Activated CD4-positive, alpha-beta memory T cell treated with anti-CD3 and anti-CD28 coated beads, Interleukin-2, amount 10 ng/mL, durations not matched to agents 7 days and 5 days (primary cell): Measurements from ENCODE around the gene ZFAND6. TPM values are rescaled to one million over a fixed set of nuclear protein-coding genes. Genes with fewer than 3 reads are reported as not detected.
A peak's percentile ranks its signal among the peaks of the same experiment; 100 is the strongest.

ENCODE experiments used
- CTCF ChIA-PET: fragments of 350-600 bp; sonication (Branson Sonifier 250); formaldehyde crosslinking; loops from one replicate; lab custom pipeline; 2021; ENCODE audit warnings: antibody characterized with exemption, inconsistent platforms; lab: Charles Lee
- POLR2A ChIA-PET: fragments of 350-600 bp; sonication (Branson Sonifier 250); formaldehyde crosslinking; loops from one replicate; lab custom pipeline; 2021; ENCODE audit warnings: antibody characterized with exemption; lab: Charles Lee
- DNase-seq: peaks from one replicate; pipeline ENCODE4 v3.0.0-alpha.2; 2020
- H3K27ac Mint-ChIP-seq: one replicate; pipeline ENCODE4 v1.8.0; 2021; ENCODE audit warnings: mild to moderate bottlenecking, mixed read lengths
- H3K27me3 Mint-ChIP-seq: one replicate; pipeline ENCODE4 v1.8.0; 2021; ENCODE audit warnings: mixed read lengths
- H3K36me3 Mint-ChIP-seq: one replicate; pipeline ENCODE4 v1.8.0; 2021; ENCODE audit warnings: low read depth, mixed read lengths
- H3K4me1 Mint-ChIP-seq: one replicate; pipeline ENCODE4 v1.8.0; 2021; ENCODE audit warnings: mixed read lengths
- H3K4me3 Mint-ChIP-seq: one replicate; pipeline ENCODE4 v1.8.0; 2021; ENCODE audit warnings: mild to moderate bottlenecking, mixed read lengths
- H3K9me3 Mint-ChIP-seq: one replicate; pipeline ENCODE4 v1.8.0; 2021; ENCODE audit warnings: mixed read lengths
- total RNA-seq, 2 experiments: library from RNA; stranded (reverse); gene quantifications; one replicate each; pipeline ENCODE4 v1.2.3, GENCODE V29; 2021

The ZFAND6 gene
- total RNA-seq, 2 experiments from 2014 or later: 46.7 to 48.7 TPM

- Mint-ChIP-seq H3K27ac (no peak overlapping the region), H3K4me1 (no peaks in the 10 kb centered on the region), H3K36me3 (peaks cover 20% of the 10 kb centered on the region), H3K9me3 (no peaks in the 10 kb centered on the region), H3K27me3 (no peaks in the 10 kb centered on the region), H3K4me3 (no peak overlapping the region)
- ChIA-PET POLR2A (no interaction called here), CTCF (no interaction called here)
- DNase-seq: no peak
Observed at GRCh38 chr15:80168421-80168820, 108.9 kb downstream of the ZFAND6 start.

GRCh38 chr15:80169768-80170357 lies 110.4 kb downstream of the ZFAND6 start:
- H3K4me3 Mint-ChIP-seq: no peak overlapping the region
- no peaks in the 10 kb centered on the region for H3K4me1 Mint-ChIP-seq
- no peak for DNase-seq
- H3K27me3 Mint-ChIP-seq: no peaks in the 10 kb centered on the region
- ChIA-PET POLR2A (no interaction called here), CTCF (no interaction called here)
- H3K27ac Mint-ChIP-seq: no peak overlapping the region
- no peaks in the 10 kb centered on the region for H3K9me3 Mint-ChIP-seq
- H3K36me3 Mint-ChIP-seq: peaks cover 9% of the 10 kb centered on the region

- Mint-ChIP-seq H3K4me3 (no peak overlapping the region), H3K27me3 (no peaks in the 10 kb centered on the region), H3K36me3 (peaks cover 9% of the 10 kb centered on the region), H3K27ac (no peak overlapping the region), H3K9me3 (no peaks in the 10 kb centered on the region), H3K4me1 (no peaks in the 10 kb centered on the region)
- ChIA-PET CTCF (no interaction called here), POLR2A (no interaction called here)
- no peak for DNase-seq
Observed at GRCh38 chr15:80170596-80170995, 111.1 kb downstream of the ZFAND6 start.

- H3K27ac Mint-ChIP-seq: no peak overlapping the region
- ChIA-PET CTCF (interaction anchor here (0.5 to 2.9 kb wide), 10 partner anchors 12 to 791 kb away, joined by 3 to 17 read pairs (median 4); partner anchors contain the start of gene ZFAND6), POLR2A (interaction anchor here (1.4 kb wide), 1 partner anchor 18 kb away, joined by 4 read pairs; no protein-coding TSS in a partner anchor)
Observed at GRCh38 chr15:80171787-80172186, 112.3 kb downstream of the ZFAND6 start.

GRCh38 chr15:80172401-80172800 lies 112.9 kb downstream of the ZFAND6 start:
- Mint-ChIP-seq H3K27ac (no peak overlapping the region), H3K4me3 (no peak overlapping the region), H3K4me1 (no peaks in the 10 kb centered on the region), H3K9me3 (no peaks in the 10 kb centered on the region), H3K27me3 (no peaks in the 10 kb centered on the region), H3K36me3 (peaks cover 18% of the 10 kb centered on the region)
- CTCF ChIA-PET: interaction anchor here (0.8 to 2.9 kb wide), 12 partner anchors 12 to 792 kb away, joined by 3 to 17 read pairs (median 4); partner anchors contain the start of gene ZFAND6
- POLR2A ChIA-PET: interaction anchor here (1.4 kb wide), 1 partner anchor 19 kb away, joined by 4 read pairs; no protein-coding TSS in a partner anchor
- DNase-seq: no peak

More at GRCh38 chr15:80171787-80172186, 112.3 kb downstream of the ZFAND6 start:
- H3K36me3 Mint-ChIP-seq: peaks cover 14% of the 10 kb centered on the region
- no peak overlapping the region for H3K4me3 Mint-ChIP-seq
- no peak for DNase-seq
- no peaks in the 10 kb centered on the region for H3K4me1 Mint-ChIP-seq
- H3K27me3 Mint-ChIP-seq: no peaks in the 10 kb centered on the region
- no peaks in the 10 kb centered on the region for H3K9me3 Mint-ChIP-seq

GRCh38 chr15:80173022-80173759 lies 113.7 kb downstream of the ZFAND6 start:
- Mint-ChIP-seq H3K9me3 (no peaks in the 10 kb centered on the region), H3K36me3 (peaks cover 23% of the 10 kb centered on the region), H3K4me3 (no peak overlapping the region), H3K27ac (no peak overlapping the region), H3K27me3 (no peaks in the 10 kb centered on the region), H3K4me1 (no peaks in the 10 kb centered on the region)
- ChIA-PET POLR2A (no interaction called here), CTCF (interaction anchor here (0.7 to 2.9 kb wide), 16 partner anchors 10 to 793 kb away, joined by 3 to 17 read pairs (median 4); partner anchors contain the start of gene ZFAND6)
- DNase-seq: peak; percentile 78

GRCh38 chr15:80174017-80174746 lies 114.7 kb downstream of the ZFAND6 start:
- POLR2A ChIA-PET: no interaction called here

GRCh38 chr15:80175436-80175835 lies 116.0 kb downstream of the ZFAND6 start:
- DNase-seq: no peak
- Mint-ChIP-seq H3K27me3 (no peaks in the 10 kb centered on the region), H3K27ac (no peak overlapping the region), H3K4me3 (no peak overlapping the region), H3K36me3 (peaks cover 25% of the 10 kb centered on the region), H3K4me1 (no peaks in the 10 kb centered on the region), H3K9me3 (no peaks in the 10 kb centered on the region)
- CTCF ChIA-PET: interaction anchor here (0.9 kb wide), 1 partner anchor 10 kb away, joined by 4 read pairs; no protein-coding TSS in a partner anchor
- POLR2A ChIA-PET: no interaction called here

More at GRCh38 chr15:80174017-80174746, 114.7 kb downstream of the ZFAND6 start:
- Mint-ChIP-seq H3K4me1 (no peaks in the 10 kb centered on the region), H3K27me3 (no peaks in the 10 kb centered on the region), H3K9me3 (no peaks in the 10 kb centered on the region), H3K4me3 (no peak overlapping the region), H3K36me3 (peaks cover 26% of the 10 kb centered on the region), H3K27ac (no peak overlapping the region)
- no peak for DNase-seq
- CTCF ChIA-PET: interaction anchor here (0.7 to 2.9 kb wide), 11 partner anchors 11 to 794 kb away, joined by 3 to 17 read pairs (median 5); no protein-coding TSS in a partner anchor

- CTCF ChIA-PET: interaction anchor here (0.6 to 1.5 kb wide), 3 partner anchors 11 to 773 kb away, joined by 4 to 5 read pairs (median 4); no protein-coding TSS in a partner anchor
- no peaks in the 10 kb centered on the region for H3K9me3 Mint-ChIP-seq
- no peaks in the 10 kb centered on the region for H3K27me3 Mint-ChIP-seq
- DNase-seq: no peak
- no peak overlapping the region for H3K27ac Mint-ChIP-seq
- peaks cover 20% of the 10 kb centered on the region for H3K36me3 Mint-ChIP-seq
- POLR2A ChIA-PET: no interaction called here
- H3K4me1 Mint-ChIP-seq: no peaks in the 10 kb centered on the region
- H3K4me3 Mint-ChIP-seq: no peak overlapping the region
Observed at GRCh38 chr15:80176443-80176842, 117.0 kb downstream of the ZFAND6 start.

GRCh38 chr15:80177156-80177555 lies 117.7 kb downstream of the ZFAND6 start:
- no peak for DNase-seq
- no peaks in the 10 kb centered on the region for H3K9me3 Mint-ChIP-seq
- H3K27me3 Mint-ChIP-seq: no peaks in the 10 kb centered on the region
- H3K36me3 Mint-ChIP-seq: peaks cover 20% of the 10 kb centered on the region
- H3K4me3 Mint-ChIP-seq: no peak overlapping the region
- ChIA-PET CTCF (interaction anchor here (0.6 to 1.5 kb wide), 2 partner anchors 16 to 774 kb away, joined by 4 to 5 read pairs; no protein-coding TSS in a partner anchor), POLR2A (no interaction called here)
- no peak overlapping the region for H3K27ac Mint-ChIP-seq
- H3K4me1 Mint-ChIP-seq: no peaks in the 10 kb centered on the region

GRCh38 chr15:80179025-80179759 lies 119.7 kb downstream of the ZFAND6 start:
- no peak overlapping the region for H3K4me3 Mint-ChIP-seq
- no peaks in the 10 kb centered on the region for H3K9me3 Mint-ChIP-seq
- POLR2A ChIA-PET: no interaction called here
- no peaks in the 10 kb centered on the region for H3K27me3 Mint-ChIP-seq
- DNase-seq: no peak
- CTCF ChIA-PET: interaction anchor here (0.7 kb wide), 1 partner anchor 185 kb away, joined by 3 read pairs; no protein-coding TSS in a partner anchor
- peaks cover 33% of the 10 kb centered on the region for H3K36me3 Mint-ChIP-seq
- no peak overlapping the region for H3K27ac Mint-ChIP-seq
- H3K4me1 Mint-ChIP-seq: no peaks in the 10 kb centered on the region

- POLR2A ChIA-PET: no interaction called here
- Mint-ChIP-seq H3K27me3 (no peaks in the 10 kb centered on the region), H3K4me3 (no peak overlapping the region), H3K36me3 (peaks cover 37% of the 10 kb centered on the region), H3K4me1 (no peaks in the 10 kb centered on the region), H3K9me3 (no peaks in the 10 kb centered on the region), H3K27ac (no peak overlapping the region)
- CTCF ChIA-PET: no interaction called here
- no peak for DNase-seq
Observed at GRCh38 chr15:80179935-80180334, 120.5 kb downstream of the ZFAND6 start.
